ENCODE data around the gene EIF5A.
A peak's percentile ranks its signal among the peaks of the same experiment; 100 is the strongest.

Gene EIF5A

GRCh38 chr17:7306911-7307685 is at the start of gene EIF5A:
Gene EIF5A, plus strand, starts transcription at chr17:7307628. Its CDS starts 2,008 bp downstream, at chr17:7309636.
- DNase-seq: peak; percentile 99

DNA sequence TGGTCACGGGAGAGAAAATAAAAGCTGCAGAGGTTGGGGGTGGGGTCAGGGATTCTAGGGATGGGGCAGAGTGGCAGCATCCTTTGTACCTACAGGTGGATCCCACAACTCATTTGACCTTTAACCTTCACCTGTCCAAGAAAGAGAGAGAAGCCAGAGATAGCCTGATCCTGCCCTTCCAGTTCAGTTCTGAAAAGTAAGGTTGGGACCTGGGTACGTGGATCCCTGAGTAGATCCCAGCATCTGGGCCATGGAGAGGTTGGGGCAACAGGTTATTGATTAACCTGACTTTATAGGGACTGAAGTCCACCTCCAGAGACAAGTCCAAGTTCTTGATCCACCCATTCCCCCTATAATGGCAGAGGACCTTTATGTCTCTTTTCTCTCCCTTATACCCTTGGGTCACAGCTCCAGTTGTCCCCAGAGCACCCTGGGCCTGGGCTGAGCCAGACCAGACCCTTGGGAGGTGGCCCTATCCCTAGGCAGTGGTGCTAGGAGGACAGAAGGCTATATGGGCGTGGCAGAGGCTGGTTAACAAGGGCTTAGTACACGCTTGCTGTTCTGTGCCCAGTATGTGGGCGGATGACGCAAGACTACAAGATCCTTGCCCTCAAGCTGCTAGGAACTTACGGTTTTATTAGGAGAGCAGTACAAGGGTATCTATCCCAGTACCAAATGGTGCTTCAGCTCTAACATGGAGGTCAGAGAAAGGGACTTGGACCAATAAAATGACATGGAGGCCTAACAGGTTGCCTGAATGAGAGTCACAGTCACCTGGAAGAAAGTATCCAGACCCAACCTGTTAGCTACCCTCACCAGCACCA is 48.5 kb upstream of the EIF5A start:
- no peak for DNase-seq

- DNase-seq: no peak
Observed at GRCh38 chr17:7259555-7259889, 47.9 kb upstream of the EIF5A start.

- DNase-seq: no peak
Observed at GRCh38 chr17:7260151-7260550, 47.3 kb upstream of the EIF5A start.

DNA sequence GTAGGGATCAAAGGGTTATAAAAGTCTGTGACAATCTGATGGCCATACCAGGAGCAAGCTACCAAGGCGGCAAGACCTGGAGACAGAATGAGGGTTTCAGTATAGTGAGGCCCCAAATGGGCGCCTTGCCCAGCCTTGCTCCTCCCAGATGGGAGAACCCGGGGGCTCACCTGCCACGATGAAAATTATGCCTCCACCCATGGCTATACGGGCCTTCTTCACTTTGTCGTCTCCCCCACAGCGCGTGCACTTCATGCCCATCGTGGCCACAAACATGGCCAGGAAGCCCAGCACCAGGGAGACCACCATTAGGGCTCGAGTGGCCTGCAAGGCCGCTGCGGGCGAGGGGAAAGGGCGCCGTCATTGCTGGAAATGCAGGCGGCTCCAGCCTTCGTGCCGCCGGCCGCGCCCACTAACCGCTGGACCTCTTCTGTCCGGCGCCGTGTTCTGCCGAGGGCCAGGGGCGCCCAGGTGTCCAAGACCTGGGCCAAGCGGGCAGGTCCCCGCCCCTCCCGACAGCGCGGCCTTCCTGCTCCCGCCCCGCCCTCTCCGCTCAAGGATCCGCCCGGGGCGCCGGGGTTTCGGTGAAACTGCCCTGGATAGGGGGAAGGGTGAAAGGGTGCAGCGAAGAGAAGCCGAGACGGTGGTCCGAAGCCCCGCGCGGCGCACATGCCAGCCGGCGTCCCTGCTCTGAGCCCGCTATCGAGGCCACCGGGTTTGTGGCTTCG is 46.6 kb upstream of the EIF5A start:
- no peak for DNase-seq

DNA sequence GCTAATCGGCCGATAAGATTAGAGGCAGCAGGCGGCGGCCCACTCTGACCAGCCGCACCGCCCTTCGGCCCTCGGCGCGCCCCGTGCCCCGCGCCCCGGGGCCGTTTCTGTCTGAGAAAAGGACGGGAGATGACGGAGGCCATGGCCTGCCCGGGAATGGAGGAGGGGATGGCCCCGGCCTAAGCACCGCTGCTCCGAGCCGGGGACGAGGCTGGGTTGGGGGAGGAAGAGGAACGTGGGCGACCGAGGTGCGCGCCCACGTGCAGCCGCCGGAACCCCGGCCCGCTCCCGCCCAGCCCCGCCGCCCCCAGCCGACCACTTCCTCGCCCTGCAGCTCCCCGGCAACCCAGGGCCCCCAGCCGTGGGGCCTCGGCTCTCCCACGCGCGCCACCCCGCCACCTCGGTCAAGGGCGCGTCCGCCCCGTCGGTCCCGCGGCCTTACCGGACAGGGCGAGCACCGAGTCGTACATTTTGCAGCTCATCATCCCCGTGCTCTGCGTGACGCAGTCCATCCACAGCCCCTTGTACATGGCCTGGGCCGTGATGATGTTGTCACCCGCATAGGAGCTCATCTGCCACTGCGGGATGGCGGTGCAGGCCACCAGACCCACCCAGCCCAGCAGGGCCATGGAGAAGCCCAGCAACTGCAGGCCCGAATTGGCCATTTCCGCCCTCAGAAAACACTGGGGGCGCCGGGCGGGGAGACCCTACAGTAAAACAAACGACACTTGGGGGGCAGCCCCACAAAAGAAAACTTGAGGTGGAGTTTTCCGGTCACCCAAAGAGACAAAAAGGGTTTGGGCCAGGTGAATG is 45.8 kb upstream of the EIF5A start:
- DNase-seq: no peak

- no peak for DNase-seq
Observed at GRCh38 chr17:7262192-7262934, 45.1 kb upstream of the EIF5A start, which contains the start of gene CLDN7. Gene CLDN7, minus strand, starts transcription at chr17:7262478. Its CDS starts 435 bp downstream, at chr17:7262043.

- DNase-seq: no peak
Observed at GRCh38 chr17:7262935-7263800, 44.3 kb upstream of the EIF5A start.

DNA sequence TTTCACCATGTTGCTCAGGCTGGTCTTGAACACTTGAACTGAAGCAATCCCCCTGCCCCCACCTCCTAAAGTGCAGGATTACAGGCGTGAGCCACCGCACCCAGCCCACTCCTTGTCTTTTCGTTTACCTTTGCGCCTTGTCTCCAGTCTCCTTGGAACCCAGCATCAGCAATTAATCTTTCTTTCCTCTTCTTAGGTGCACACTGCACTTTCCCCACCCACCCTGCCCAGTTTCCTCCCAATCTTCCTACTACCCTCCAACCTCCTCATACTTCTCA is 43.7 kb upstream of the EIF5A start:
- no peak for DNase-seq

DNA sequence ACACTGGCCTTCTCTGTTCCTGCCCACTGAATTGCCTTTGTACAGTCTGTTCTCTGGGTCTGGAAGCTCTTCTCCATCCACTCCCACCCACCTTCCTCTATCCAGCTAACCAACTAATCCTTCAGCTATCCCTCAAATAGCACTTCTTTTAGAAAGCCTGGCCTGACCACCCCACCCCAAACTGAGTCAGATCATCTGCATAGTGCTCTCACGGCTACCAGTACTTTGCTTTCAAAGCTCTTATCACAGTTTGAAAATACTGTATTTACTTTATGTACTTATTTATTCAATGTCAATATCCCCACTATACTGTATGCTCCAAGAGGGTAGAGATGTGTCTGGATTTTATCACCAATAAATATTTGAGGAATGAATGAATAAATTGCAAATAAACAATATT is 40.6 kb upstream of the EIF5A start:
- DNase-seq: no peak

GRCh38 chr17:7279448-7279847 is 28.0 kb upstream of the EIF5A start:
- no peak for DNase-seq

- DNase-seq: peak; percentile 74
Observed at GRCh38 chr17:7280519-7281073, 26.8 kb upstream of the EIF5A start.

DNA sequence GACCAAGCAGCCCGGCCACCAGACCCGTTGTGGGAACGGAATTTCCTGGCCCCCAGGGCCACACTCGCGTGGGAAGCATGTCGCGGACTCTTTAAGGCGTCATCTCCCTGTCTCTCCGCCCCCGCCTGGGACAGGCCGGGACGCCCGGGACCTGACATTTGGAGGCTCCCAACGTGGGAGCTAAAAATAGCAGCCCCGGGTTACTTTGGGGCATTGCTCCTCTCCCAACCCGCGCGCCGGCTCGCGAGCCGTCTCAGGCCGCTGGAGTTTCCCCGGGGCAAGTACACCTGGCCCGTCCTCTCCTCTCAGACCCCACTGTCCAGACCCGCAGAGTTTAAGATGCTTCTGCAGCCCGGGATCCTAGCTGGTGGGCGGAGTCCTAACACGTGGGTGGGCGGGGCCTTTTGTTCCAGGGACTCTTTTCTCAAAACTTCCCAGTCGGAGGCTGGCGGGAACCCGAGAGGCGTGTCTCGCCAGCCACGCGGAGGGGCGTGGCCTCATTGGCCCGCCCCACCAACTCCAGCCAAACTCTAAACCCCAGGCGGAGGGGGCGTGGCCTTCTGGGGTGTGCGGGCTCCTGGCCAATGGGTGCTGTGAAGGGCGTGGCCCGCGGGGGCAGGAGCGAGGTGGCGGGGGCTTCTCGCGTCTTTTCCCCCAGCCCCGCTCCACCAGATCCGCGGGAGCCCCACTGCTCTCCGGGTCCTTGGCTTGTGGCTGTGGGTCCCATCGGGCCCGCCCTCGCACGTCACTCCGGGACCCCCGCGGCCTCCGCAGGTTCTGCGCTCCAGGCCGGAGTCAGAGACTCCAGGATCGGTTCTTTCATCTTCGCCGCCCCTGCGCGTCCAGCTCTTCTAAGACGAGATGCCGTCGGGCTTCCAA is 26.1 kb upstream of the EIF5A start, which contains the start of gene SLC2A4:
Gene SLC2A4 (plus strand): TSS at position 645 of the 879 bp plus-strand sequence. CDS start 217 bp downstream, at position 862.
- peak; percentile 88 for DNase-seq

GRCh38 chr17:7281953-7282751 is 25.3 kb upstream of the EIF5A start:
- no peak for DNase-seq

GRCh38 chr17:7282752-7283321 is 24.6 kb upstream of the EIF5A start:
- DNase-seq: no peak

DNA sequence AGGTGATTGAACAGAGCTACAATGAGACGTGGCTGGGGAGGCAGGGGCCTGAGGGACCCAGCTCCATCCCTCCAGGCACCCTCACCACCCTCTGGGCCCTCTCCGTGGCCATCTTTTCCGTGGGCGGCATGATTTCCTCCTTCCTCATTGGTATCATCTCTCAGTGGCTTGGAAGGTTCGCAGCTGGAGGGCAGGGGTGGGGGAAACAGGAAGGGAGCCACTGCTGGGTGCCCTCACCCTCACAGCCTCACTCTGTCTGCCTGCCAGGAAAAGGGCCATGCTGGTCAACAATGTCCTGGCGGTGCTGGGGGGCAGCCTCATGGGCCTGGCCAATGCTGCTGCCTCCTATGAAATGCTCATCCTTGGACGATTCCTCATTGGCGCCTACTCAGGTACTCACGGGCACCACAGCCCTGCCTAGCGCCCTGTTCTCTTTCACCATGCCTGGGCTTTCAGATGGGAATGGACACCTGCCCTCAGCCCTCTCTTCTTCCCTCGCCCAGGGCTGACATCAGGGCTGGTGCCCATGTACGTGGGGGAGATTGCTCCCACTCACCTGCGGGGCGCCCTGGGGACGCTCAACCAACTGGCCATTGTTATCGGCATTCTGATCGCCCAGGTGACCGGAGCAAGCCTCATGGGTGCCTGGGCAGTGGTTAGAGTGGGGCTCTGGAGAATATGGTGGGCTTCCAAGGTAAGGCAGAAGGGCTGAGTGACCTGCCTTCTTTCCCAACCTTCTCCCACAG is 23.8 kb upstream of the EIF5A start:
- DNase-seq: no peak

DNA sequence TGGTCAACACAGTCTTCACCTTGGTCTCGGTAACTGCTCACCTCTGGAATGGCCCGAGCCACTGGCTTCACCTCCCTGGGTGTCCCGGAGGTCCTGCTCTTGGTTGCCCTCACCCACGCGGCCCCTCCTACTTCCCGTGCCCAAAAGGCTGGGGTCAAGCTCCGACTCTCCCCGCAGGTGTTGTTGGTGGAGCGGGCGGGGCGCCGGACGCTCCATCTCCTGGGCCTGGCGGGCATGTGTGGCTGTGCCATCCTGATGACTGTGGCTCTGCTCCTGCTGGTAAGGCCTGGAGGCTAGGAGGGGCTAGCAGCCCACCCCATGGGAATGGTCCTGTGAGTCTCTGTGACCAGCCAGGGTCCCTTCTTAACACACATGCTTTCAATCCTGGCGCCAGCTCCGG is 22.5 kb upstream of the EIF5A start:
- no peak for DNase-seq

DNA sequence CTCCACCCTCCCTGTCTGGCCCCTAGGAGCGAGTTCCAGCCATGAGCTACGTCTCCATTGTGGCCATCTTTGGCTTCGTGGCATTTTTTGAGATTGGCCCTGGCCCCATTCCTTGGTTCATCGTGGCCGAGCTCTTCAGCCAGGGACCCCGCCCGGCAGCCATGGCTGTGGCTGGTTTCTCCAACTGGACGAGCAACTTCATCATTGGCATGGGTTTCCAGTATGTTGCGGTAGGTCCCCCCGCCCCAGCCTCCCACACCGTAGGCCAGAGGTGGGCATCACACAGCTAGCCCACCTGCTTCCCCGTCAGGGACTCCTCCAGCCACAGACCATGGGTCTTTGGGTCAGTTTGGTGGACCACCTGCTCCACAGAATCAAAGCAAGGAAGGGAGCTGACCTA is 21.7 kb upstream of the EIF5A start:
- no peak for DNase-seq
